AG09309 (cell line): ENCODE data around the gene ZNF521.

ENCODE experiments used
- DNase-seq: peaks from one replicate; pipeline ENCODE4 v3.0.0-alpha.2; 2010; ENCODE audit warnings: low read depth
- H3K4me3 ChIP-seq: 2 replicates; pipeline ENCODE4 v1.5.1; 2011; ENCODE audit warnings: mild to moderate bottlenecking, low read depth, low read length, moderate library complexity; ENCODE audit not compliant: control insufficient read depth
- TF ChIP-seq, protein P1 (sequence below): IDR thresholded peaks from 2 replicates; pipeline ENCODE4 v1.5.1; 2011; ENCODE audit warnings: mild to moderate bottlenecking, low read depth, low read length, inconsistent platforms; ENCODE audit not compliant: insufficient read depth, control insufficient read depth; ENCODE audit errors: missing control alignments

ZNF521 gene

DNA sequence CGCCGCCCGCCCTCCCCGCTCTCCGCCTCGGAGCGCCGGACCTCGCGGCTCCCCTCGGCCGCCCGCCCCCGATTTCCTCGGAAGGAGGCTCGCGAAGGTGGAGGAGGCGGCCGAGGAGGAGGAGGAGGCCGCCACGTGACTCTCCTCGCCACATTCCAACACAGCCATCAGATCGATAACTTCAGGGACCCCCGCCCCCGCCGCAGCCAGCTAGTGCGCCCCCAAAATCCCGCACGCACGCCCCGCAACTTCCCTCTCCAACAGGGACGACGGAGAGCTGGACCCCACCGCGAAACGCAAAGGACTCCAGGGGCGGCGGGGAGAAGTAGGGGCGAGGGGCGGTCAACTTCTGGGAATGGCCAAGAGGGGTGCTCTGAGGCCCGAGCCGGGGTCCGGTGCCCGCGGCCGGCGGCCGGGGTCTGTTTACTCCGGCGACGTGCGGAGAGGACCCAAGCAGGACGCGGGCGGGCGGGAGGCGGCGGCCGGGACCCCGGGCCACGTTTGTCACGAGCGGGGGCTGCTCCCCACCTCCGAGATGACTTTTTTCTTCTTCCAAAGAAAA is 2.0 kb downstream of the ZNF521 start:
- DNase-seq = no peak
- TF ChIP-seq, protein P1, sequence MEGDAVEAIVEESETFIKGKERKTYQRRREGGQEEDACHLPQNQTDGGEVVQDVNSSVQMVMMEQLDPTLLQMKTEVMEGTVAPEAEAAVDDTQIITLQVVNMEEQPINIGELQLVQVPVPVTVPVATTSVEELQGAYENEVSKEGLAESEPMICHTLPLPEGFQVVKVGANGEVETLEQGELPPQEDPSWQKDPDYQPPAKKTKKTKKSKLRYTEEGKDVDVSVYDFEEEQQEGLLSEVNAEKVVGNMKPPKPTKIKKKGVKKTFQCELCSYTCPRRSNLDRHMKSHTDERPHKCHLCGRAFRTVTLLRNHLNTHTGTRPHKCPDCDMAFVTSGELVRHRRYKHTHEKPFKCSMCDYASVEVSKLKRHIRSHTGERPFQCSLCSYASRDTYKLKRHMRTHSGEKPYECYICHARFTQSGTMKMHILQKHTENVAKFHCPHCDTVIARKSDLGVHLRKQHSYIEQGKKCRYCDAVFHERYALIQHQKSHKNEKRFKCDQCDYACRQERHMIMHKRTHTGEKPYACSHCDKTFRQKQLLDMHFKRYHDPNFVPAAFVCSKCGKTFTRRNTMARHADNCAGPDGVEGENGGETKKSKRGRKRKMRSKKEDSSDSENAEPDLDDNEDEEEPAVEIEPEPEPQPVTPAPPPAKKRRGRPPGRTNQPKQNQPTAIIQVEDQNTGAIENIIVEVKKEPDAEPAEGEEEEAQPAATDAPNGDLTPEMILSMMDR = no peak
- peak overlapping the region; percentile 65 for H3K4me3 ChIP-seq

DNA sequence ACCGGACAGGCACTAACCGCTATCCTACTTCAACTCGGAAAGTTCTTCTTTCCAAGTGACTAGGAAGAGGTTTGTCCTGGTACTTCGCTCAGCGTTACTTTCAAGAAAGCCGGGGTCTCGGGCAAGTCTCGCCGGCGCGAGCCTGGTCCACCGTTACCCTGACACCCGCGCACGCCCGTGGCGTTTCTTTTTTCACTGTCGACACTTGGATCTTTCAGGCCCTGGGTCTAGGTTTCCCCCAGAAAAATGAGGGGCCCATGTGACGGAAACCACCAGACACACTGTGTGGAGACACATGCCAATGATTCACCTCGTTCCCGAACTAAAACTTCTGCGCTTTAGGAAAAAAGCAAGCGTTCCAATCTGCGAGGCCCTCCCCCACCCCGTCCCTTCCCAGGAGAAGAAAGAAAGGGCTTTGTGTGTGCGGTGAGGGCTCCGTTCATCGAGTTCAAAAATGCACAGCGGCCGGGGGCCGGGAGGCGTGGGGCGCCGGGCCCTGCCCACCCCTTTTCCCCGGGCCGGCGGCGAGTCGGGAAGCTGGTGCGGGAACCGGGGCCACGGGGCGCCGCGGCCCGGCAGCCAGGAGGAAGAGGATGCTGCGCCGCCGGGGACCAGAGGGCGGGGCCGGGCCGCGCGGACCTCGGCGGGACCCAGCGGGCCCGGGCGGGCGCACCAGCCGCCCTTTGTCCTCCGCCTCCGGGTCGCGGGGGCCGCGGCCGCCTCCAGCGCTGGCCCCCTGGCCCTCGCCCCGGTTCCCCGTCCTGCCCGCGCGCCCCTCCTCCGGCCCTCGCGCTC is 2.6 kb downstream of the ZNF521 start:
- H3K4me3 ChIP-seq = peak overlapping the region; percentile 65
- TF ChIP-seq, protein P1 = no peak
- no peak for DNase-seq

DNA sequence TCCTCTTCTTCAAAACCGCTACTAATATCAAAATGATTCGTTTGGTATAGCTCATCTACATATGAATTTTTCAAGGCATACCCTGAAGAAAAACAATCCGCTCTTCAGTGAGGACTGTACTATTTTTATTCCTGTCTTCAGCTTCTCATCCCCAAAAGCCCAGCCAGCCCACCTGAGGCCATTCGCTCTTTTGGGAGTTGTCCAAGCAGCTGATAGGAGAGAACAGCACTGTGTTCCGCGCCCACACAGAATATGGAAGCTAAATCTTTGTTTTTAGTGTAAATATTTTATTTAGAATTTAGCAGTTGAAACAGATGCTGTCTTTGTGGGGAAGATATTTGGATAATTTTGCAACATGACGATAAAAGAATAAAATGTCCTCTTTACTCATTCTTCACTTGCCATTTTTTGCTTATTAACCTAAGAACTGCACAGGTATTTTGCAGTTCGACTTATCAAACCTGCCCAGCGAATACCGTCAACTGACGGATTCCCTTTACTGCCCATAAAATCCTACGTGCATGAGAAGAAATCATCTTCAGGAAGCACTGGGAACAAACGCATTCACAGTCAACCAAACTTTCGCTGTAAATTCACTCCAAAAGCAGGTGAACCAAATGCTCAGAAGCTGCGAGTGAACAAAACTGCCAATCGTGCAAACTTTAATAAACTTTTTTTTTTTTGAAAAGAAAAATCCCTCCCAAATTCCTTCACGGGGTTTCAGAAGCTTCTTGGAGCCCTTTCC is 3.4 kb downstream of the ZNF521 start:
- TF ChIP-seq, protein P1 = no peak
- peak overlapping the region; percentile 65 for H3K4me3 ChIP-seq

DNA sequence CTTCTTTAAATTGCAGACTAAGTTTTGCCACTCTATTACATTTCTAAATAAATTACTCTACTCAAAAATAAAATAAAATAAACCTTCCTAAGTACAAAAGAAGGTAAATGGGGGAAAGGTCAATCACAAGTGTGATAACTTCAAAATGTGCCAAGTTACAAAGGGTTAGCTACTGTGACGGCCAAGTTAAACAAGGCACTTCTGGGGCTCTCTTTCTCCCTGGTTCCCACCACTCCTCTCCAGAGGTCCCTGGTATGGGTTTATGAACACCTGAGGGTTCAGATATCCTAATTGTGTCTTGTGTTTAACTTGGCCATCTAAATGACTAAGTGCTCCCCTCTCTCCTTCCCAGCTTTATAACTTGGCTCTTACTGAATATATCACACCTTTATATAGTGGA is 5.4 kb downstream of the ZNF521 start:
- no peak overlapping the region for H3K4me3 ChIP-seq
- DNase-seq = no peak
- TF ChIP-seq, protein P1 = no peak

More for the DNA sequence above, 3.4 kb downstream of the ZNF521 start:
- no peak for DNase-seq

DNA sequence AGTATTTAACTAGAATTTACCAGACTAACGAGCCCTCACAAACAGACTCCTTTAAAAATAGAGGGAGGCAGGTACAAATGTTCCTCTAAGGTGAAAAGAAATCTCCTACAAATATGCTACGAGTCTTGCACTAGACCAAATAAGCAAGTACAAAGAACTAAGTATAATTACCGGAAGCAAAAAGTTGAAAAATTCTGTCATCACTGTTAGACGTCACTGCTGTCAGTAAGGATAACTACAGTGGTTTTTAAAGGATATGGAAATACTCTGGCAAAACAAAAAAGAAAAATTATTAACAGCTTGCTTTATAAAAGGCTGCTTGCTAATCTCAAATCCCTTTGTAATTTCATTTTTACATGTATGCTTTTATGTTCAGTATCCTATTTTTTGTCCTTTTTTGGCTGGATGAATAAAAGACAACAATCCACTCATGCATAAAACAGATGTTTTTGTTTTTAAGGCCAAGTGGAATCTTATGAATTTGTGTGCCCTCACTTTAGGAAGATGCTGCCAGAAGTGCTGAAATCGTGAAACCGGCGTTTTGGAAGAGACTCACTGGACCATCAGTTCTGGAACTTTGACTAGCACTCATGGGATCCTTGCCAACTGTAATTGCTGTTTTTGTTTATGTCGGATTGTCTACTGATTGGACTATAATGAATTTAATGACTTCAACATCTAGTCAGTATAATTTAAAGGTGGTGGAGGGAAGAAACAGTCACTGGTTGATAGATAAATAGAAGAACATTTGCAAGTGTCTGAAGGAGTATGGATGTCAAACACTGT is 6.7 kb downstream of the ZNF521 start:
- no peak overlapping the region for H3K4me3 ChIP-seq
- no peak for DNase-seq

More for the DNA sequence above, 6.7 kb downstream of the ZNF521 start:
- TF ChIP-seq, protein P1 = no peak
